VCaP (cell line): ENCODE measurements around the gene AHCY.

Source experiments
- H3K27ac ChIP-seq: fragments of 450-650 bp; 2 replicates; pipeline ENCODE4 v1.5.1; 2017
- CTCF ChIP-seq: fragments of 450-650 bp; conservative IDR thresholded peaks from 2 replicates; pipeline ENCODE4 v1.5.1; 2017; ENCODE audit warnings: mild to moderate bottlenecking, moderate library complexity

The AHCY gene

GRCh38 chr20:34268851-34269636 lies 34.1 kb downstream of the AHCY start:
- H3K27ac ChIP-seq, result peak overlapping the region; percentile 18; the same call in 1 of the 2 replicates

GRCh38 chr20:34268145-34268544 lies 35.0 kb downstream of the AHCY start:
- TF ChIP-seq CTCF, result no peak
- H3K27ac ChIP-seq, result no peak overlapping the region

More at GRCh38 chr20:34268851-34269636, 34.1 kb downstream of the AHCY start:
- TF ChIP-seq CTCF, result no peak

- H3K27ac ChIP-seq, result peak overlapping the region; percentile 20; the same call in 1 of the 2 replicates
- no peak for TF ChIP-seq CTCF
Measured at GRCh38 chr20:34264141-34264540, 39.0 kb downstream of the AHCY start.

GRCh38 chr20:34263468-34263867 lies 39.7 kb downstream of the AHCY start:
- H3K27ac ChIP-seq, result peak overlapping the region; percentile 20; the same call in 1 of the 2 replicates

GRCh38 chr20:34262488-34263288 lies 40.5 kb downstream of the AHCY start:
- TF ChIP-seq CTCF, result no peak
- no peak overlapping the region for H3K27ac ChIP-seq

DNA sequence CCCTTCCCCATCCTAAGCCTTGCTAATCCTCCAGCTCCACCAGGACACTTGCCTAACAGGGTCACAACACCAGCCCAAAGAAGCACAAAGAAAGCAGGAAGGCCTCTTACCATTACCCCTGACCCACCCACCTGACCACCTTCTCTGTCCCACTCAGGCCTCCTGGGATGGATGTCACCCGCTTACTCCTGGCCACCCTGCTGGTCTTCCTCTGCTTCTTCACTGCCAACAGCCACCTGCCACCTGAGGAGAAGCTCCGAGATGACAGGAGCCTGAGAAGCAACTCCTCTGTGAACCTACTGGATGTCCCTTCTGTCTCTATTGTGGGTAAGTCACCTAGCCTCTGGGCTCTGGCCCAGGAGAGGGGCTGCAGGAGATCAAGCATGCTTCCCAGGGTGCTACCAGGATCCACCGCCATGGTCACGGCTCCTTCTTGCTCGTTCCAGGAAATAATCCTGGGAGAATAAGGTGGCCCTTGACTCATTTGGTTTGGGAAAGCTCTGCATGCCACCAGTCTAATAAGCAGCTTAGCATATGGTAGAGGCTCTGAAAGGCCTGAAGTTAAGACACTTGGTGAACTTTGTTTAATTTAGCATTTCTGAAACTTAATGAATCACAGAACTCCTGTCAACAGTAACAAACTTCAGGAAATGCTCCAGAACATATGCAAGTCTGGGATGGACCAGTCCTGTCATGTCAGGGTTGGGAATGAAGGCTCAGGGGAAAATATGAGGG lies 42.8 kb downstream of the AHCY start:
- no peak for TF ChIP-seq CTCF
- H3K27ac ChIP-seq, result no peak overlapping the region

GRCh38 chr20:34256629-34257124 lies 46.5 kb downstream of the AHCY start:
- no peak for TF ChIP-seq CTCF
- no peak overlapping the region for H3K27ac ChIP-seq
